H9 (cell line): ENCODE data around the gene LHX4. TPM values are rescaled to one million over a fixed set of nuclear protein-coding genes. Genes with fewer than 3 reads are reported as not detected.

Experiments
- DNase-seq: peaks from one replicate; pipeline ENCODE4 v3.0.0-alpha.2; 2017
- H2AFZ ChIP-seq: one replicate; pipeline ENCODE4 v1.6.1; 2013; ENCODE audit warnings: mild to moderate bottlenecking, low read length, control low read depth, moderate library complexity
- H2AK5ac ChIP-seq: 2 replicates; pipeline ENCODE4 v1.6.1; 2013; ENCODE audit warnings: low read length, control low read depth, mixed read lengths; ENCODE audit not compliant: insufficient read length
- H2BK120ac ChIP-seq: one replicate; pipeline ENCODE4 v1.6.1; 2013; ENCODE audit warnings: low read depth, mild to moderate bottlenecking, low read length, control low read depth, inconsistent platforms; ENCODE audit not compliant: poor library complexity, severe bottlenecking
- H2BK12ac ChIP-seq: 2 replicates; pipeline ENCODE4 v1.6.1; 2013; ENCODE audit warnings: low read length, control low read depth, mixed read lengths, low read depth; ENCODE audit not compliant: insufficient read length
- H2BK15ac ChIP-seq: 2 replicates; pipeline ENCODE4 v1.6.1; 2013; ENCODE audit warnings: low read depth, low read length, control low read depth
- H2BK20ac ChIP-seq: one replicate; pipeline ENCODE4 v1.6.1; 2013; ENCODE audit warnings: low read depth, mild to moderate bottlenecking, low read length, control low read depth, inconsistent platforms; ENCODE audit not compliant: poor library complexity, severe bottlenecking
- H2BK5ac ChIP-seq: 2 replicates; pipeline ENCODE4 v1.6.1; 2013; ENCODE audit warnings: low read length, control low read depth, mixed read lengths; ENCODE audit not compliant: insufficient read length
- H3K14ac ChIP-seq: 2 replicates; pipeline ENCODE4 v1.6.1; 2013; ENCODE audit warnings: low read length, control low read depth; ENCODE audit not compliant: insufficient read depth
- H3K18ac ChIP-seq: 2 replicates; pipeline ENCODE4 v1.6.1; 2013; ENCODE audit warnings: low read depth, mild to moderate bottlenecking, mixed read lengths, low read length, control low read depth; ENCODE audit not compliant: insufficient read length
- H3K23ac ChIP-seq: 2 replicates; pipeline ENCODE4 v1.6.1; 2013; ENCODE audit warnings: low read length, control low read depth, mixed read lengths, low read depth; ENCODE audit not compliant: insufficient read length
- H3K23me2 ChIP-seq: 2 replicates; pipeline ENCODE4 v1.6.1; 2013; ENCODE audit warnings: low read depth, mild to moderate bottlenecking, mixed read lengths, low read length, control low read depth; ENCODE audit not compliant: insufficient read length, poor library complexity, severe bottlenecking
- H3K27ac ChIP-seq: 2 replicates; pipeline ENCODE4 v1.5.1; 2013; ENCODE audit warnings: low read length, control low read depth, mixed read lengths, low read depth; ENCODE audit not compliant: insufficient read length
- H3K27me3 ChIP-seq: 2 replicates; pipeline ENCODE4 v1.6.1; 2013; ENCODE audit warnings: low read length, control low read depth, inconsistent platforms; ENCODE audit not compliant: insufficient read depth
- H3K4ac ChIP-seq: 2 replicates; pipeline ENCODE4 v1.6.1; 2013; ENCODE audit warnings: low read depth, mild to moderate bottlenecking, control low read depth, inconsistent platforms, low read length, moderate library complexity
- H3K4me1 ChIP-seq: 2 replicates; pipeline ENCODE4 v1.6.1; 2013; ENCODE audit warnings: low read length, control low read depth, inconsistent platforms; ENCODE audit not compliant: insufficient read depth
- H3K4me2 ChIP-seq: 2 replicates; pipeline ENCODE4 v1.6.1; 2013; ENCODE audit warnings: low read length, control low read depth, mixed read lengths; ENCODE audit not compliant: insufficient read length, insufficient read depth
- H3K56ac ChIP-seq: 2 replicates; pipeline ENCODE4 v1.6.1; 2013; ENCODE audit warnings: low read depth, mild to moderate bottlenecking, mixed read lengths, low read length, control low read depth; ENCODE audit not compliant: insufficient read length
- H3K79me1 ChIP-seq: 2 replicates; pipeline ENCODE4 v1.6.1; 2013; ENCODE audit warnings: low read depth, mild to moderate bottlenecking, moderate library complexity, low read length, control low read depth, inconsistent platforms; ENCODE audit not compliant: insufficient read depth, poor library complexity, severe bottlenecking
- H3K79me2 ChIP-seq: 2 replicates; pipeline ENCODE4 v1.6.1; 2013; ENCODE audit warnings: low read length, control low read depth, inconsistent platforms; ENCODE audit not compliant: insufficient read depth
- H3K9ac ChIP-seq: 2 replicates; pipeline ENCODE4 v1.6.1; 2013; ENCODE audit warnings: low read length, control low read depth, mixed read lengths; ENCODE audit not compliant: insufficient read length; ENCODE audit errors: extremely low read depth
- H3K9me3 ChIP-seq: one replicate; pipeline ENCODE4 v1.6.1; 2013; ENCODE audit warnings: low read depth, low read length, inconsistent platforms; ENCODE audit not compliant: control insufficient read depth
- H3T11ph ChIP-seq: one replicate; pipeline ENCODE4 v1.6.1; 2013; ENCODE audit warnings: mild to moderate bottlenecking, low read length, control low read depth, inconsistent platforms
- H4K20me1 ChIP-seq: one replicate; pipeline ENCODE4 v1.6.1; 2013; ENCODE audit not compliant: control insufficient read depth, insufficient read length, insufficient read depth
- H4K5ac ChIP-seq: 2 replicates; pipeline ENCODE4 v1.6.1; 2013; ENCODE audit warnings: low read depth, mild to moderate bottlenecking, mixed read lengths, low read length, control low read depth; ENCODE audit not compliant: insufficient read length
- H4K8ac ChIP-seq: replicated peaks from 2 replicates; pipeline ENCODE4 v1.6.1; 2013; ENCODE audit warnings: low read length, control low read depth, mixed read lengths, low read depth; ENCODE audit not compliant: insufficient read length
- H4K91ac ChIP-seq: 2 replicates; pipeline ENCODE4 v1.6.1; 2013; ENCODE audit warnings: low read depth, mild to moderate bottlenecking, moderate library complexity, mixed read lengths, low read length, control low read depth; ENCODE audit not compliant: insufficient read length
- H3K27ac Mint-ChIP-seq, 3 experiments: 2 replicates in 2 of 3; 3 replicates in 1 of 3; pipeline ENCODE4 v1.8.0; 2020 to 2021; ENCODE audit warnings: mixed read lengths in 3 of 3, mild to moderate bottlenecking in 1 of 3, moderate library complexity in 1 of 3
- H3K27me3 Mint-ChIP-seq: 2 replicates; pipeline ENCODE4 v1.8.0; 2021; ENCODE audit warnings: low read depth, mild to moderate bottlenecking, moderate library complexity, mixed read lengths
- H3K36me3 Mint-ChIP-seq, 3 experiments: 2 replicates in 2 of 3; 3 replicates in 1 of 3; pipeline ENCODE4 v1.8.0; 2020 to 2021; ENCODE audit warnings: low read depth in 3 of 3, mixed read lengths in 3 of 3; ENCODE audit not compliant: insufficient read depth in 1 of 3
- H3K4me1 Mint-ChIP-seq, 2 experiments: 2 replicates each; pipeline ENCODE4 v1.8.0; 2020; ENCODE audit warnings: mixed read lengths in 2 of 2
- H3K4me3 Mint-ChIP-seq, 2 experiments: 2 replicates in 1 of 2; 3 replicates in 1 of 2; pipeline ENCODE4 v1.8.0; 2020 to 2021; ENCODE audit warnings: mild to moderate bottlenecking in 2 of 2, mixed read lengths in 2 of 2, moderate library complexity in 1 of 2
- H3K9me3 Mint-ChIP-seq, 2 experiments: 2 replicates in 1 of 2; 3 replicates in 1 of 2; pipeline ENCODE4 v1.8.0; 2020; ENCODE audit warnings: mild to moderate bottlenecking in 2 of 2, mixed read lengths in 2 of 2, moderate library complexity in 1 of 2
- WGBS: extraction: QIAGEN DNeasy Blood & Tissue Kit; methylation state at CpG from one replicate; pipeline ENCODE4 v1.1.7; 2013; ENCODE audit warnings: missing lambda C conversion rate, low lambda C conversion rate, mixed read lengths; ENCODE audit not compliant: insufficient read length; ENCODE audit errors: extremely low coverage; 5-methylcytosine and 5-hydroxymethylcytosine counted together
- total RNA-seq: library from RNA; stranded (reverse); gene quantifications from 2 replicates; pipeline ENCODE4 v1.2.1, GENCODE V29; 2021
- TF ChIP-seq, protein P1 (sequence below): fragments of 200-600 bp; sonication (generic); conservative IDR thresholded peaks from 3 replicates; pipeline ENCODE4 v1.8.0; 2021; ENCODE audit warnings: antibody characterized with exemption, mild to moderate bottlenecking

Gene LHX4
- total RNA-seq, 1 experiment from 2014 or later: 1.9 TPM

- Histone ChIP-seq H4K91ac (no peak overlapping the region), H3K23me2 (no peaks in the 10 kb centered on the region), H3K14ac (no peak overlapping the region), H3K27ac (no peak overlapping the region), H2BK12ac (no peak overlapping the region), H2BK15ac (no peak overlapping the region), H4K5ac (no peak overlapping the region), H3K4me2 (no peak overlapping the region), H3T11ph (no peak overlapping the region), H2BK120ac (no peak overlapping the region), H3K27me3 (no peaks in the 10 kb centered on the region; the same call in 1 of the 2 replicates), H3K23ac (no peak overlapping the region), H2BK20ac (no peak overlapping the region), H3K18ac (no peak overlapping the region), H4K8ac (no peak overlapping the region), H4K20me1 (no peaks in the 10 kb centered on the region), H3K4me1 (peaks cover 8% of the 10 kb centered on the region; the same call in 1 of the 2 replicates), H3K79me2 (no peaks in the 10 kb centered on the region), H3K9me3 (no peaks in the 10 kb centered on the region), H3K9ac (no peak overlapping the region), H2BK5ac (no peak overlapping the region), H3K79me1 (no peaks in the 10 kb centered on the region), H3K56ac (no peak overlapping the region), H2AK5ac (no peak overlapping the region), H3K4ac (no peak overlapping the region), H2AFZ (no peak overlapping the region)
- no CpG with 5 or more reads among the region's 4 CpGs for WGBS
- no peak overlapping the region; a peak in 1 of 7 replicates for H3K27ac Mint-ChIP-seq
- TF ChIP-seq, protein P1, sequence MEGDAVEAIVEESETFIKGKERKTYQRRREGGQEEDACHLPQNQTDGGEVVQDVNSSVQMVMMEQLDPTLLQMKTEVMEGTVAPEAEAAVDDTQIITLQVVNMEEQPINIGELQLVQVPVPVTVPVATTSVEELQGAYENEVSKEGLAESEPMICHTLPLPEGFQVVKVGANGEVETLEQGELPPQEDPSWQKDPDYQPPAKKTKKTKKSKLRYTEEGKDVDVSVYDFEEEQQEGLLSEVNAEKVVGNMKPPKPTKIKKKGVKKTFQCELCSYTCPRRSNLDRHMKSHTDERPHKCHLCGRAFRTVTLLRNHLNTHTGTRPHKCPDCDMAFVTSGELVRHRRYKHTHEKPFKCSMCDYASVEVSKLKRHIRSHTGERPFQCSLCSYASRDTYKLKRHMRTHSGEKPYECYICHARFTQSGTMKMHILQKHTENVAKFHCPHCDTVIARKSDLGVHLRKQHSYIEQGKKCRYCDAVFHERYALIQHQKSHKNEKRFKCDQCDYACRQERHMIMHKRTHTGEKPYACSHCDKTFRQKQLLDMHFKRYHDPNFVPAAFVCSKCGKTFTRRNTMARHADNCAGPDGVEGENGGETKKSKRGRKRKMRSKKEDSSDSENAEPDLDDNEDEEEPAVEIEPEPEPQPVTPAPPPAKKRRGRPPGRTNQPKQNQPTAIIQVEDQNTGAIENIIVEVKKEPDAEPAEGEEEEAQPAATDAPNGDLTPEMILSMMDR: no peak
- DNase-seq: no peak
- H3K36me3 Mint-ChIP-seq: peaks cover 0 to 2% (median 0%) of the 10 kb centered on the region in 3 experiments; a peak in 3 of 7 replicates
- peaks cover 12% of the 10 kb centered on the region for H3K27me3 Mint-ChIP-seq
- H3K9me3 Mint-ChIP-seq: no peaks in the 10 kb centered on the region
- H3K4me3 Mint-ChIP-seq: no peak overlapping the region
- peaks cover 47 to 58% of the 10 kb centered on the region in 2 experiments for H3K4me1 Mint-ChIP-seq
Measured at GRCh38 chr1:180265871-180266270, 35.8 kb downstream of the LHX4 start.
